ENCODE data around the gene AWAT2. TPM values are rescaled to one million over a fixed set of nuclear protein-coding genes. Genes with fewer than 3 reads are reported as not detected.

Gene AWAT2
- total RNA-seq, 2 donors from 2014 or later = not detected

GRCh38 chrX:70042399-70043371 lies 7.1 kb downstream of the AWAT2 start:
- Histone ChIP-seq H3K36me3 (no peaks in the 10 kb centered on the region), H3K27ac (no peak overlapping the region), H3K4me3 (no peak overlapping the region), H3K27me3 (replicated peaks; ENCODE audit: insufficient read depth) (no peaks in the 10 kb centered on the region), H3K9me3 (no peaks in the 10 kb centered on the region), H3K4me1 (replicated peaks) (no peaks in the 10 kb centered on the region)
- peak; percentile 27 for DNase-seq (ENCODE audit: low spot score)
- intact Hi-C loops (cut with DNase I) = no loop called here
- TF ChIP-seq CTCF (IDR thresholded peaks at IDR 0.05) = no peak
- no peak for TF ChIP-seq POLR2A (IDR thresholded peaks at IDR 0.05)
- no peak for TF ChIP-seq POLR2AphosphoS5 (IDR thresholded peaks at IDR 0.05)
- 80% methylated on average over 9 of the region's 11 CpGs for WGBS

DNA sequence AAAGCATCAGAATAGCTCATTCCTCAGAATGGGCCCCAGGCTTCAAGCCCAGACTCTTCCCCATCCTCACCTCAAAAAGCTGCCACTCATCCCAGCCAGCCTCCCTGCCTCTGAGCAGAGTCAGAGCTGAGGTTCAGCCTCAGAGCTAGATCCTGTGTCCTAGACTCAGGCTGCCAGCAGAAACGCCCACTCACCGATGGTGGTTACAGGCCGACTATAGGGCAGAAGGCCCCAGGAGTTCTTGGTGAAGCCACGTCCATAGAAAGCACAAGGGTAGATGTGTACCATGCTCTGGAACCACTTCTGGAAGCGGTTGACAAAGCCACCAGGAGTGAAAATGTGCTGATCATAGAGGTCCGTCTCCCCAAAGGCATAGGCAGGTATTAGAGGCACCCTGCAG lies 7.7 kb downstream of the AWAT2 start:
- H3K27ac ChIP-seq = no peak overlapping the region
- intact Hi-C loops (cut with DNase I) = no loop called here
- DNase-seq (ENCODE audit: low spot score) = no peak
- 90% methylated on average over 6 of the region's 6 CpGs for WGBS
- no peaks in the 10 kb centered on the region for H3K27me3 ChIP-seq (replicated peaks; ENCODE audit: insufficient read depth)
- TF ChIP-seq POLR2AphosphoS5 (IDR thresholded peaks at IDR 0.05) (no peak), POLR2A (IDR thresholded peaks at IDR 0.05) (no peak), CTCF (IDR thresholded peaks at IDR 0.05) (no peak)
- no peak overlapping the region for H3K4me3 ChIP-seq
- H3K4me1 ChIP-seq (replicated peaks) = no peaks in the 10 kb centered on the region
- no peaks in the 10 kb centered on the region for H3K36me3 ChIP-seq
- no peaks in the 10 kb centered on the region for H3K9me3 ChIP-seq

DNA sequence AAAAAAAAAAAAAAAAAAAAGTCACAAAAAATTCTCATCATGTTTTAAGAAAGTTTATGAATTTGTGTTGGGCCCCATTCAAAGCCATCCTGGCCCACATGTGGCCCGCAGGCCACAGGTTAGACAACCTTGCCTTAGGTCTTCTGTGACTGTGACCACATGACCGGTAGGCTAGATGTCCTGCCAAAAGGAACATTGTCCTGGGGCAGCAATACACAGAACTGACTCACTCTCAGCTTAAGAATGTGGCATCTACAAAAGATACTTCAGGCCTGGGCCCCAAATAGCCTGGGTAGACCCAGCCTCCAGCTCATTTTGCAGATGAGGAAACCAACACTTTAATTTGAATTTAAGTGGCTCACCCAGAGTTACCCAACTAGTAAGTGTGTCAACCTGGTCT lies 10.0 kb downstream of the AWAT2 start:
- Histone ChIP-seq H3K27me3 (replicated peaks; ENCODE audit: insufficient read depth) (no peaks in the 10 kb centered on the region), H3K4me3 (no peak overlapping the region), H3K36me3 (no peaks in the 10 kb centered on the region), H3K27ac (no peak overlapping the region), H3K9me3 (no peaks in the 10 kb centered on the region), H3K4me1 (replicated peaks) (no peaks in the 10 kb centered on the region)
- WGBS = 90% methylated on average over 2 of the region's 2 CpGs
- no peak for DNase-seq (ENCODE audit: low spot score)
- TF ChIP-seq CTCF (IDR thresholded peaks at IDR 0.05) (no peak), POLR2AphosphoS5 (IDR thresholded peaks at IDR 0.05) (no peak), POLR2A (IDR thresholded peaks at IDR 0.05) (no peak)
- intact Hi-C loops (cut with DNase I) = no loop called here

GRCh38 chrX:70038951-70039350 lies 10.8 kb downstream of the AWAT2 start:
- Histone ChIP-seq H3K27ac (no peak overlapping the region), H3K36me3 (no peaks in the 10 kb centered on the region), H3K4me1 (replicated peaks) (no peaks in the 10 kb centered on the region), H3K27me3 (replicated peaks; ENCODE audit: insufficient read depth) (no peaks in the 10 kb centered on the region), H3K4me3 (no peak overlapping the region), H3K9me3 (no peaks in the 10 kb centered on the region)
- TF ChIP-seq POLR2A (IDR thresholded peaks at IDR 0.05) (no peak), CTCF (IDR thresholded peaks at IDR 0.05) (no peak)
- WGBS = 88% methylated on average over 1 of the region's 1 CpG
- DNase-seq (ENCODE audit: low spot score) = no peak
- intact Hi-C loops (cut with DNase I) = no loop called here

DNA sequence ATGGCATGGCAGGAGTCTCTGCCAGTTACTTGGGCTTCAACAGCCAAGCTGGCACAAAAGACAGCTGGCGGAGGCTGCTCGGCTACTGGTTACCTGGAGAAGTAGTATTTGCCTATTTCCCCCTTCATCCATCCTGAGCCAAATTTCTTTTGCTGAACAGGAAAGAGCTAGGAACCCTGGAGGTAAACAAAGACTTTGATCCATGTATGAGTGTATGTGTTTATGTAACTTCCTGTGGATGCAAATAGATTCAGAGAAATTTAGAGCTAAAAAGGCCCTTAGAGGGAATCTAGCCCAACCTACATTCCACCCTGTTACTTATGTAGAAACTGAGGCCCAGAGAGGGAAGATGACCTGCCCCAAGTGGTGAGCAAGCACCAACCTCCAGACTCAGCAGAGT lies 11.2 kb downstream of the AWAT2 start:
- intact Hi-C loops (cut with DNase I) = no loop called here
- Histone ChIP-seq H3K27me3 (replicated peaks; ENCODE audit: insufficient read depth) (no peaks in the 10 kb centered on the region), H3K4me3 (no peak overlapping the region), H3K9me3 (no peaks in the 10 kb centered on the region), H3K4me1 (replicated peaks) (no peaks in the 10 kb centered on the region), H3K27ac (no peak overlapping the region), H3K36me3 (no peaks in the 10 kb centered on the region)
- no peak for DNase-seq (ENCODE audit: low spot score)
- WGBS = 50% methylated on average over 2 of the region's 2 CpGs
- no peak for TF ChIP-seq CTCF (IDR thresholded peaks at IDR 0.05)
- no peak for TF ChIP-seq POLR2AphosphoS5 (IDR thresholded peaks at IDR 0.05)
- TF ChIP-seq POLR2A (IDR thresholded peaks at IDR 0.05) = no peak

All from prostate gland (tissue), 2 donors.